Measurements from ENCODE around the gene ANTXRL.
"Not testable (repeated sequence)": the region's sequence is repeated elsewhere in the genome, so short reads cannot be mapped to it uniquely, and the experiment has no call there.

ANTXRL gene

GRCh38 chr10:46294641-46295220, 7.9 kb downstream of the ANTXRL start:
- H3K27ac ChIP-seq = no peak overlapping the region
- TF ChIP-seq CTCF (conservative IDR thresholded peaks at IDR 0.05) = no peak

GRCh38 chr10:46295350-46296010, 8.7 kb downstream of the ANTXRL start:
- not testable (repeated sequence) for H3K27ac ChIP-seq

GRCh38 chr10:46296086-46296485, 9.3 kb downstream of the ANTXRL start:
- not testable (repeated sequence) for H3K27ac ChIP-seq

GRCh38 chr10:46296641-46297141, 9.9 kb downstream of the ANTXRL start:
- TF ChIP-seq CTCF (conservative IDR thresholded peaks at IDR 0.05) = no peak
- H3K27ac ChIP-seq = no peak overlapping the region

- H3K27ac ChIP-seq = no peak overlapping the region
- no peak for TF ChIP-seq CTCF (conservative IDR thresholded peaks at IDR 0.05)
Measured at GRCh38 chr10:46297406-46298204, 10.8 kb downstream of the ANTXRL start.

GRCh38 chr10:46298477-46299285, 11.9 kb downstream of the ANTXRL start:
- TF ChIP-seq CTCF (conservative IDR thresholded peaks at IDR 0.05) = no peak
- no peak overlapping the region for H3K27ac ChIP-seq

GRCh38 chr10:46299286-46299535, 12.4 kb downstream of the ANTXRL start:
- no peak overlapping the region for H3K27ac ChIP-seq
- no peak for TF ChIP-seq CTCF (conservative IDR thresholded peaks at IDR 0.05)

Measured in VCaP (cell line).